HG02870 (cell line): ENCODE data around the gene SSR1.

ENCODE experiments used
- ATAC-seq: cut with Tn5 transposase; IDR thresholded peaks from one replicate; pipeline ENCODE4 v1.9.1; 2021; ENCODE audit warnings: mild to moderate bottlenecking, moderate library complexity; ENCODE audit not compliant: unreplicated experiment

The SSR1 gene

DNA sequence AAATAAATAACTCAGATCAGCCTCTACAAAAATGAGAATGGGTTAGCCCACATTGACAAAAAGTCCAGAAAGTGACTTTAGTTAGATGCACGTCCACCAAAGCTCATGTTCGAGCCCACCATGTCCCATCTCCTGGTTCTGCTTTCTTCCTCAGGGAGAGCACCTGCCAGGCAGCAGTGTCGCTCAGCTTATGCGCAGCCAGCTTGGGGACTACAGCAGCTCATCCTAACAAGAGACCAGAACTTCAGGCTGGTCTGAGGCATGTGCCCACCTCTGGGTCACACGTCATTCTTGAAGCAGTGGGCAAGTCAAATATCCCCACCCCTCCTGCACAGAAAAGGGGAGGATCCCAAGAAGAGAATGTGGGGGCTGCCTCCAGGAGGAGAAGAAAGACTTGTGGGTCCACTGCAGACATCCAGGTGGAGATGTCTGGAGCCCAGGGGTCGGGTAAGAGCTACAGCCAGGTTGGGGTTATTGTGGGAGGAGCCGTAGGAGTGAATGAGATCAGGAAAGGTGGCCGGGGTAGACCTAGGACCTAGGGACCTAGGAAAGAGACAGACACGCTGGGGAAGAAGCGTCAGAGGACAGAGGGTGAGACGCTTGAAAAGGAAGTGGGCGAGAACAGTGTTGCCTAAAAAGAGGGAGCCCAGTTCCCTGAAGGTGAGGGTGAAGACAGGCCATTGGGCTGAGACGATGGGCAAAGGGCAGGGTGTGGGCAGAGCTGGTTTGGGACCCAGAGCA lies 52.5 kb downstream of the SSR1 start:
- ATAC-seq = no peak

DNA sequence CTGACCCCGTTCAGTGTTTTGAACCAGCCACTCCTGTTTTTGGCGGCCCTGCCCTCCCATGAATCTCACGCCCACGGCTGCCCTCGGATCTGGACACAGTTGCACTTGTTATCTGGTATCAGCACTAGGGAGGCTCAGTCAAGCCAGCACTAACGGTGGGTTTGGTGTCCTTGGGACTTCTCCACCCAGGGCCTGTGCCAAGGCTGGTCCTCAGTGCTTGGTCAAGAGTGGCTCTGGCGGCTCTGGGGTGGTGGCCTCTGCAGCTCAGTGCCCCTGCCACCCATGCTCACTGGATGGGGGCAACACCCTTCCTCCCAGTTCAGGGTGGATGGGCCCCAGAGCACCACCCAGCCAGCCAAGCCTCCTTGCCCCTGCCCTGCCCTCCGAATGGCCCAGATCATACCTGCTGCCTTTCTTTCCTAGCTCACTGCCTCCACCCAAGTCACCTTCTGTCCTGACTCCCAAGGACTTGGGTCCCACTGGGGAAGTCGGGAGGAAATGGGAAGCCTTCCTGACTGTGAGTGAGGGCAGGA lies 54.7 kb downstream of the SSR1 start:
- no peak for ATAC-seq

DNA sequence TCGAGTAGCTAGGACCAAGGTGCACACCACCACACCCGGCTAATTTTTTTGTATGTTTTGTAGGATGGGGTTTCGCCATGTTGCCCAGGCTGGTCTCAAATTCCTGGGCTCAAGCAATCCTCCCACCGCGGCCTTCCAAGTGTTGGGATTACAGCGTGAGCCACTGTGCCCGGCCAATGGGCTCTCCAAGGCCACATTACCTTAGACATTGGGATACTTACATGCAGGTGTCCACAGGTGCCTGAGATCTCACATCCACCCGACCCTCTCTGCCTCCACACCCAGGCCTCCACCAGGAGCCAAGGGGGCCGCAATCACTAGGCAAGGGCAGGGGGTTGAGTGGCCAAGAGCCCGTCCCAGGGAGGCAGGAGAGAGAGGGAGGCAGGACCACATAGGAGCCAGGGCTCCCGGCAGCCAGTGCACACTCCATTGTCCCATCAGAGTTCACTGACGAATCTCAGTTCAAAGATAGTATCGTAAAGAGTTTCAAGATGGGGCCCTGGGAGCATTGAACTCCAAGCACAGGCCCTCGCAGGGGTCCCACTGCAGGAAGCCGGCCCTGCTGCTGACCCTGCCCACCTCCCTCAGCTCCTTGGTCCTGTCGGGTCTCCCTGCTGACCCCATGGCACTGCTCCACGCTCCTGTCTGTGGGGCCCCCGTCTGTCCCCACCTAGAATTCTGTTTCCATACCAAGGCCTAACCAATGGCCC lies 55.3 kb downstream of the SSR1 start:
- ATAC-seq = no peak

DNA sequence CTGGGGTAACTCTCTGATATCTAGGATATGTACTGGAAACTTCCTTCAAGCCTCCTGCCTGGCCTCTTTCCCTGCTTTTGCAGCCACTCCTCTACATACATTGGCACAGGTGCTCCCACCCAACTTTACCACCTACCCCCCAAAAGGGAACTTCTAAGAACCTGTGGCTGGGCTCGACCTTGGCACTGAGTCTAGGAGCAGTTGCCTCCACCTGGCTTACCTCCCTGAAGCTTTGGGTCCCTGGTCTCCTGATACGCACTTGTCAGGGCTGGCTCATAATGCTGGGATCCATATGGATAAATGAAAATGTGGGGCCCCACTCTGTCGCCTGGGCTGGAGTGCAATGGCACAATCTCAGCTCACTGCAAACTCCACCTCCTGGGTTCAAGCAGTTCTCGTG lies 56.2 kb downstream of the SSR1 start:
- ATAC-seq = no peak

DNA sequence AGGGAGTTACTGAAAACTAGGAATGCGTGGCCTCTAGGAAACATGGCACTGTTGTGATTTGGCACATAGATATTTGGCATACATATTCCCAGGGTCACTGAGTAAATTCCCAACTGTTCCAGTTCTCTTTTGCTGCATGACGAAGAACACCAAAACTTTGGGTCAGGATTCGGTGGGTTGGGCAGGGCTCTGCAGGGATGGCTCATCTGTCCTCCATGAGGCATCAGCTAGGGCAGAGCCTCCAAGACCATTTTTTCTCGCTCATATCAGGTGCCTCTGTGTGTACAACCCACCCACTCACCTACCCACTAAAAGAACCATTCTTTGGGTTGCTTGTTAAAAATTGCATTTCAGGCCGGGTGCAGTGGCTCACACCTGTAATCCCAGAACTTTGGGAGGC lies 57.1 kb downstream of the SSR1 start:
- ATAC-seq = no peak

DNA sequence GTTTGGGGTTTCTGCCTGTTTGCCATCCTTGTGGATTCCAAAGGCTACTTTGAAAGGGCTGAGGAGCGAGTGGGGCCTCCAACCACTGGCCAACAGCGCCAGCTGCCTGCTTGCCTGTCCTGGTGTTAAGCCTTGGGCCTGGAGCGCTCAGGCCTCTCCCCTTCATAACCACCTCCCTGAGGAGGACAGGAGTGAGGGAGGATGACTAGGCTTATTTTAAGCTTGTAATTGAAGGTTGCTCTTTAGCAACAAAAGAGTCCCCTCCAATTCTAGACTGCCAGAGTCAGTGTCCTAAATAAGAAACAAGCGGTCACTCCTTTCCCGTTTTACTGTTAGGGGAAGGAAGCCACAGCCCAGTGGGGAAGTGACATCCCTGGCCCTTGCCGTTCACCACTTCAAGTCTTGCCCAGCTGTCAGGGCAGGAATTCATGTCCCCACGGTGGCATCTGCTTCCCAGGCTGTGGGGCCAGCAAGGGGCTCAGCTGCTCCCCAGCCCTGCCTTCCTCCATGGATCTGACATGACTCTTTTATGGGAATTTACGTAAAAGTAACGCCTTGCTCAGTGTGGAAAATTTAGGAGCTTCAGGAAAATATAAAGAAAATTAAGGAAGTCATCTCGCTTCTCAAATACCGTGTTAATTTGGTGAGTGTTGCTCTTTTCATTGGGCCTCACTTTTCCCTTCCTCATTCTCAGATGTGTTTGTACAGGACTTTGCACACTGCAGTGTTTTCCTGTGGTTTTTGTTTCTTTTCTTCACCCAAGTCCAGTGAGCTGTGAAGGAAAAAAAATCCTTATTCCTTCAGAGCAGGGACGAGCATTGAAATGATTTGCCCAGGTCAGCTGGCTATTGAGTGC lies 57.8 kb downstream of the SSR1 start:
- ATAC-seq = no peak

DNA sequence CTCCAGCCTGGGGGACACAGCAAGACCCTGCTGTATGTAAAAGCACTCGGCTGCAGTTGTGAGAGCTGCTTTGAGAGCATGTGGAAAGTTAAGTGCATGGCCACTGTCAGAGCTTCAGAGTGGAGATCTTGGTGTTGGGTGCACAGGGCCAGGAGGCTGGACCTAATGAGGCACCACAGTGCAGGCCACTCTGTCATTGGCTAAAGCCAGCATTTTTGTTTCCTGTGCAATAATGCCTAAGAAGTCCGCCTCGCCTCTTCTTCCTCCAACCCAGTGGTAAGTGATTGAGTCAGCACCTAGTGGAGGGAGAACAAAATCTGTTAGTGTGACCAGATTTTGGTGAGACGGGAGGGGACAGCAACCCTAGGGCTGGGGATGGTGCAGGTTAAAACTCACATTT lies 60.6 kb downstream of the SSR1 start:
- no peak for ATAC-seq

DNA sequence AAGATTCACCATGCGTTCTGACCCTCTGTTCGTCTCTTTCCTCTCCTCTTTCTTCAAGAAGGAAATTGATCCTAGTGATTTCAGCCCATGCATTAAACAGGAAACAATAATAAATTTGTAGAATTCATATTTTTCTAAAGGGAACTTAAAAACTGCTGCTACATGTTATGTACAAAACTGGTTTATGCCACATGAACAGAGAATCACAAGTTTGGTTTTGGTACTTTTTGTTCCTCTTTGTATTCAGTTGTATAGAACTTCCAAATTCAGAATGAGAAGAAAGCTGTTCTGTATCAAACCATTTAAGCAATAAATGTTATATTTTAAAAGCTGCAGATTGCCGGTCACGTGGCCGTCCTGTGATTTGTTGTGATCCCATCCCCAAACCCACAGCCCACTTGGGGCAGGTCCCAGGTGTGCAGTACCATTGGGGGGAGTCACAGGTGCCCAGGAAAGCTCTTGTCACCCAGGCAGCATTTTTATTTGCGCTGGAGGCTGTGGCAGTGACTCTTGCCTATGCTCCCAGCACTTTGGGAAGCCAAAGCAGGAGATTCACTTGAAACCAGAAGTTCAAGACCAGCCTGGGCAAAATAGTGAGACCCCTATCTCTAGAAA lies 61.2 kb downstream of the SSR1 start:
- ATAC-seq = no peak

DNA sequence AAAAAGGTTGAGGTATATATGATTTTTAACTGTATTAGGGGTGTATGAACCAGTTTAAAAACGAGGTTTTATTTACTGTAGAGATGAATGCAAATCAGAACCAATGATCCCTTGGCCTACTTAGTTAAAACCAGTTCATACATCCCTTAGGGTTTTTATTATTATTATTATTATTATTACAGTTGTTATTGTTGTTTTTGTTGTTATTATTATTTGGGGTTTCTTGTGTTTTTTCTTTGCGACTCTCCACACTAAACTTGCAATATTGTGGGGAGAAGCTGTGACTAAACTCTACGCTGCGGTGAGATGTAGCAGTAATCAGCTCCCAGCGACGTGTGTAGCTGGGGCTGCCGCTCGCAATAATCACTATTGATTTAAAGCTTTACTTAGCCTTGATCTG lies 62.2 kb downstream of the SSR1 start:
- no peak for ATAC-seq

DNA sequence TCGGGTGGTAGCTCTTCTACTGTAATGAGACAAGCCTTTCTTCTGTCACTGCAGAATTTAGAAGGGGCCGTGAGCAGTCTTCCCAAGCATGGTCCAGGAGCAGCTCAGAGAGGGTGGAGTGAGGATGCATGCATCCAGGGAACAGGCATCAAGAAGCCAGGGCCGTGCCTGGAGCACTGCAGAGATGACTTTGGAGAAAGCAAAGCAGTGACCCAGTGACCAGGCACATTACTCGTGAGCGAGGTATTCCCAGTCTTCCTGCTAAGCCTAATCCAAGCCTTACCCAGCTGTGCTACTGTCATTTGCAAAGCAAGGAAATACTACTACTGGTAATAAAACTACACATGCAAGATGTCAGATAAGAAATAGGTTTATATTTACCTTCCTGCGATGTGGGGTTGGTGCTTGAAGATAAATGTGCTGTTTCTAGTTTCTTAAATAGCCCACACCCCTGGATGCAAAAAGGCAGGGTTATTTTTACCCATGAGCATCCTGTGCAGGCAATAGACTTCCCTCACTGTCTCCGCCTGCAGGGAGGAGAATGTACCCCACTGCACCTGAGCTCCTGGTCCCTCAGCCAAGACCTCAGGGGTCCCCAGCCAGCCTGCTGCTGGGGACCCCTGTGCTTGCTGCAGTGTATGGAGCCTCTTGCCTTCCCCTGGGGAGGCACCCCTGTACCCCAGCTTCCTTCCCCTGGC lies 62.9 kb downstream of the SSR1 start:
- ATAC-seq = no peak

DNA sequence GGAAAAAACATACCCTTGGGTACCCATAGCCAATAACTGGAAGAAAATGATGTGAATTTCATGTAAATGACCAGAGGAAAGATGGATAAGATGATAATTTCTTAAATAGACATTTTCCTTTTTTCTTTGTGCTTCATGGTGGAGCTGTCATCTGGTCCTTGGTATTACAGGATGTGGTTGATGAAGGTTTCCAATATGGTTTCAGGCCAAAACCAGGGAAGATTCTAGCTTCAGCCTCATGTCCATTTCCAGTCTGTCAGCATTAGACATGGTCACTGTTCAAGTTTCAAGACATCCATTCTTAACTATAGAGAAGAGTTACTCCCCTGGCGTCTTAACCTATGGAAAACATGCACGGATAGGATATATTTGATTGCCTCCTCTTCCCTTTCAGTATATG lies 63.6 kb downstream of the SSR1 start:
- ATAC-seq = no peak

DNA sequence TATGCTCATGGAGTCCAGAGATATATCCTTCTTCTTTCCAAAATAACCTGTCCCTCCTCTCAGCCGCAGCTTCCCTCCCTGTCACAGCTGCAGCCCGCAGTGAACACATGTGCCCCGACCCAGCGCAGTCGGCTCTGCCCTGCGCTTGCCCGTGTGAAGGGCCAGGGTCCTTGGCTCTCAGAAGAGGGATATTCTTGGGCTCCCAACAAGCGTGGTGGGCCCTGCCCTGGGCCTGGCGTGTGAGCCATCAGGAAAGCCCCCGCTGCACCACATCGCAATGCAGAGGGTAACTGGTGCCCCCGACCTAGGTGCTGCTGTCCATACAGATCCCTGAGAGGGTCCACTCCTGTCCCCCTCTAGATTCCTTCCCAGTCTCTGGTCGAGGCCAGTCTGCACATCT lies 65.2 kb downstream of the SSR1 start:
- no peak for ATAC-seq

DNA sequence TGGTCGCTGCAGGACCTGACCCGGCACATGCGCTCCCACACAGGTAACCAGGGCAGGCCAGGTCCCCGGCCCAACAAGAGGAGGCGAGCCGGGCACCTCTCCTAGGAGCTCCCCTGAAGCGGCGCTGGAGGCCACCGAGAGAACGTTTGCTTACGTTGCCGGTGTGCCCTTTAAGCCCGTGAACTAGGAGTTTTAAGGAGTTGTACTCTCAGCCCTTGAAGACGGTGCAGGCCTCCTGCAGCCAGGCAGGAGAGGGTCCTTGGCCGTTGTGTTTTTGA lies 65.9 kb downstream of the SSR1 start:
- no peak for ATAC-seq

DNA sequence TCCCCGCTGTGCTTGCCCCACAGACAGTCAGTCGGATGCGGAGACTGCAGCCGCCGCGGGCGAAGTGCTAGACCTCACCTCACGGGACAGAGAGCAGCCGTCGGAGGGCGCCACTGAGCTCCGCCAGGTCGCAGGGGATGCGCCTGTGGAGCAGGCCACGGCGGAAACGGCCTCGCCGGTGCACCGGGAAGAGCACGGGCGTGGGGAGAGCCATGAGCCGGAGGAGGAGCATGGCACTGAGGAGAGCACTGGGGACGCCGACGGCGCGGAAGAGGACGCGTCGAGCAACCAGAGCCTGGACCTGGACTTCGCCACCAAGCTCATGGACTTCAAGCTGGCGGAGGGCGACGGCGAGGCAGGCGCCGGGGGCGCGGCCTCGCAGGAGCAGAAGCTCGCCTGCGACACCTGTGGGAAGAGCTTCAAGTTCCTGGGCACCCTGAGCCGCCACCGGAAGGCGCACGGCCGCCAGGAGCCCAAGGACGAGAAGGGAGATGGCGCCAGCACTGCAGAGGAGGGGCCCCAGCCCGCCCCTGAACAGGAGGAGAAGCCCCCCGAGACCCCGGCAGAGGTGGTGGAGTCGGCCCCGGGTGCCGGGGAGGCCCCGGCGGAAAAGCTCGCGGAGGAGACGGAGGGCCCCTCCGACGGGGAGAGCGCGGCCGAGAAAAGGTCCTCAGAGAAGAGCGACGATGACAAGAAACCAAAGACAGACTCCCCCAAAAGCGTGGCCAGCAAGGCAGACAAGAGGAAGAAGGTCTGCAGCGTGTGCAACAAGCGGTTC lies 66.4 kb downstream of the SSR1 start:
- no peak for ATAC-seq

DNA sequence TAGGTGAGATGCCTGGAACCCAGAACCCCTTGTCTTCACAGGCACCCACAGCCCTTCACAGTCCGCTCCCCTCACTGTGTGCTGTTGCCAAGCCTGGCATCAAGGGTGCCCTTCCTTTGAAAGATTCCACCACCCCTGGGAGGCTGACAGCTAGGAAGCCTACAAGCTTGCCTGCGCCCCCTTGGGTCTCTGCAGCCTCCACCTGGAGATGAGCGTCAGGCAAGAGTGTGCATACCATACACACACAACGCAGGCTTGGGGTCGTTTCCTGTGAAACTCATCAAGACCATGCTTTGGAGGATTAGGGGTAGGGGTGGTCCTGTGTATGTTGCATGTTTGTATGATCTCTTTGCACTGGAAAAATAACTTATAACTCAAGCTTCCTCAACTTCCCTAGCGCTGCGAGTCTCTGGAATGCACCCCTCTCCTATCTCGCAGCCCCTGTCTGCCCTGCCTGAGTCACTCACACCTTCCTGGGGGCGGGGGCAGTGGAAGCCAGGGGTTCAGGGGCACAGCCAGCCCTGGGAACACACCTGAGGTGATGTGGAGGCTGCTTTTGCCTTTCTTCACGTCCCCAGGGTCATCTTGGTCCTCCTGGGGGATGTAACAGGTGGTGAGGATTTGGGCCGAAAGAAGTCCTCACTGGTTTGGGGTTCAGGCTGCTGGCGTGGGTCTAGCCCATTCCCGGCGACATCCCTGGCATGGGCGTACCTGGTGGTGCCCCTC lies 67.2 kb downstream of the SSR1 start:
- ATAC-seq = no peak

DNA sequence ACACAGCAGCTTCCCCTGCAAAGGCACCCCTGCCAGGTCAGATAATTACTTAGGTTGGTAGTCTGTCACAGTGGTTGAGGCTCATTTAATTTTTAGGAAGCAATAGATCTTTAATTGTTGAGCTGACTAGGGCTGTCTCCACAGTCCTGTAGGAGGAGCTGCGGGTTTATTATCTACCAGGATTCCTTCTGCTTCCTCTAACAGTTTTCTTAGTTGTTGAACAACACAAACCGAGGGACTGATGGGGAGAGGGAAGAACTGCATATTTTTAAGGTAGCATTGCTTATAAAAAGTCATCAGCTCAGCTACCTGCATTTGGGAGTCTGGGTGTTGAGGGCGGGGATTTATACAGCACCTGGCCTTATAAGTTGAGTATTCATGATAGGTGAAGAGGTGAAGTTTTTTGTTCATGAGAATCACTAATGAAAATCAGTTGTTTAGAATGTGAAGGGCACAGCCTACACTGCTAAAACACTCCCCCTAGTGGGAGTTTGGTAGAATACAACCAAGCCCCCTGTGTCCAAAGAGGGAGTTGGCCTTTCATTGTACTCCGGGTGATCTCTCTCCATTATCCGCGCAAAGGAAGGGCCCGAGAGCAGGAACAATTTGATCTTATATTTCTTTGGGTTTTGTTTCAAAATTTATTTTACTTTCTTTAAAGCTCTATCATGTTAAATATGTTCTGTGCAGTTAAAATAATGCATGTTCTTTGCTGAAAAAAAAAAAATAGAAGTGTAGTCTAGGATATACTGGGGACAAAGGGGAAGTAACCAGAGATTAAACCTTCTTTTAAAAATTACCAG lies 69.6 kb downstream of the SSR1 start:
- no peak for ATAC-seq

DNA sequence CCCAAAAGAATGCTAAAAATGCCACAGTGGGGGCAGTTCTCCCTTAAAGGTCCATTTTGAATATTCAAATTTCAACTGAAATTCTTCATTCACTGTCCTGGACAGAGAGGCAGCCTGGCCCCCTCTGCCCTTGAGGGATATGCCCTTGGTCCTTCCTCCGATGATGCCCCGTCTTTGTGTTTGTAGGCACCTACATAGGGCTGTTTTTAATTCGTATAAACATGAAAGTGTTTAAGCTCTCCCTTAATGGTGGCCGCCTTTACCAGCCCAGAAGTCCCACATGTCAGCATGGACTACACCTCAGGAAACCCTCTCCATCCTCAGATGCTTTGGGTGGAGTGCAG lies 70.2 kb downstream of the SSR1 start:
- no peak for ATAC-seq
